ENCODE results near the gene ZSCAN22.

The ZSCAN22 gene

GRCh38 chr19:58311345-58311865, 15.4 kb upstream of the ZSCAN22 start:
- DNase-seq: no peak
- intact Hi-C loops (cut with DNase I): no loop called here

DNA sequence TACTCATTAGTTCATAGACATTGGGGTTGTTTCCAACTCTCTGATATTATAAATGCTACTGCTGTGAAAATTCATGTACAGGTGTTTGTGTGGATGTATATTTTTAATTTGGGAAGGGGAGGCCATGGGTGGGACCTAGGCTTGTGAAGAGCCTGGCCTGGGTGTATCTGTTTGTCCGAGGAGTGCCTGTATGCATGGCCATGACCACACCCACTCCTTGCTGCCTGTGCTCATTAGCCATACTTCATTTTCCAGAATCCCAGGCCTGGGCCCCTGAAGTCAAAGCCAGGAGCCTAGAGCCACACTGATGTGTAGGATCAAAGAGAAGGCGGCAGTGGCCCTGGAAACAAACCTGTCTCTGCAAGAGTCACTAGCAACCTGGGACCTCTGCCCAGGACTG, 11.2 kb upstream of the ZSCAN22 start:
- intact Hi-C loops (cut with DNase I): no loop called here
- DNase-seq: no peak

- intact Hi-C loops (cut with DNase I): no loop called here
- no peak for DNase-seq
Measured at GRCh38 chr19:58317476-58318072, 9.2 kb upstream of the ZSCAN22 start.

- intact Hi-C loops (cut with DNase I): no loop called here
- DNase-seq: no peak
Measured at GRCh38 chr19:58318297-58318696, 8.5 kb upstream of the ZSCAN22 start.

- no peak for DNase-seq
- intact Hi-C loops (cut with DNase I): no loop called here
Measured at GRCh38 chr19:58319241-58319640, 7.6 kb upstream of the ZSCAN22 start.

DNA sequence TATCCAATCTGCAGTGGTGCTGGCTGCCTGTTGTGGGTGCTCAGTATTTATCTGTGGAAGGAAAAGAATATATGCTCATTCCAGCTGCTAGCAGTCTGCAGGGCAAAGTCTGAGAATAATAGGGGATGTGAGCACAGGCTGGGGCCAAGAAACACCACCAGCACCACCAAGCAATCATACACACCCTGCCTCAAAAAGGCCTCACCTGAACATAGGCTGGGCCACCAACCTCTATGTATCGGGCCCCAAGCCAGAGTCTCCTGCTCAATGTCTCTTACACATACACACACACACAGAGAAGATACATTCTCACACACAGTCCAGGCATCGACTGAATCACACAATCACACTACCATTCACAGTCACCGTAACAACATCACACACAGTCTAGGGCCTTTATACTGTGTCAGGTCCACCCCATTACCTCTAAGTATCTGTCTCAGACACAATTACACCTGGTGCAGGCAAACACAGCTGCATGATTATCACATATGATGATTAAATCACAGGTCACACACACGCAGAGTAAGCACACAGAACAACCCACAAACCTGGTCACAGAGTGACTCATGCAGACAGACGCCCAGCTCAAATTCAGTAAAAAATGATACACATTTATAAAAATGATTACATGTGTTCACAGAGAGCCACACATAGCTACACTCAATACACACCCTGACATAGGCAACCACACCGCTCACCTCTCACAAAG, 1.3 kb upstream of the ZSCAN22 start:
- DNase-seq: peak in 1 of 42 donors; percentile 25

GRCh38 chr19:58326501-58326913, 287 bp upstream of the ZSCAN22 start:
- intact Hi-C loops (cut with DNase I): loop anchor here (2.0 kb wide), 2 partner anchors 22 to 54 kb away; partner anchors contain the start of genes ERVK3-1 and ZNF837
- peak in 1 of 42 donors; percentile 13 for DNase-seq

More for the DNA sequence above, 1.3 kb upstream of the ZSCAN22 start:
- intact Hi-C loops (cut with DNase I): loop anchor here (2.0 kb wide), 2 partner anchors 21 to 55 kb away; partner anchors contain the start of genes ERVK3-1 and ZNF837

- DNase-seq: no peak
Measured at GRCh38 chr19:58328999-58329398, 2.2 kb downstream of the ZSCAN22 start.

GRCh38 chr19:58330458-58330857, 3.7 kb downstream of the ZSCAN22 start:
- intact Hi-C loops (cut with DNase I): no loop called here
- peak in 30 of 42 donors; percentile 27 to 90 (median 61) for DNase-seq

More at GRCh38 chr19:58328999-58329398, 2.2 kb downstream of the ZSCAN22 start:
- intact Hi-C loops (cut with DNase I): no loop called here

DNA sequence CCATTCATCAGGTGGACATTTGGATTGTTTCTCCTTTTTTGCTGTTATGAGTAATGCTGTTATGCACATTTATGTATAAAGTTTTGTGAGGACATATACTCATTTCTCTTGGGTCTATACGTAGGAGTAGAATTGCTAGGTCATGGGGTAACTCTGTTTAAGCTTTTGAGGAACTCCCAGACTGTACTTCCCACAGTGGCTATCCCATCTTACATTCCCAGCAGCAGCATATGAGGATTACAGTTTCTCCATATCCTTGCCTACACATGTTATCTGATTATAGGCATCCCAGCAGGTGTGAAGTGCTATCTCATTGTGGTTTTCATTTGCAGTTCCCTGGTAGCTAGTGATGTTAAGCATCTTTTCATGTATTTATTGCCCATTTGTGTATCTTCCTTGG, 5.9 kb downstream of the ZSCAN22 start:
- intact Hi-C loops (cut with DNase I): no loop called here
- no peak for DNase-seq

GRCh38 chr19:58334691-58335249, 8.0 kb downstream of the ZSCAN22 start:
- DNase-seq: no peak
- intact Hi-C loops (cut with DNase I): no loop called here

- intact Hi-C loops (cut with DNase I): no loop called here
Measured at GRCh38 chr19:58335630-58336029, 8.8 kb downstream of the ZSCAN22 start.

GRCh38 chr19:58336216-58336615, 9.4 kb downstream of the ZSCAN22 start:
- intact Hi-C loops (cut with DNase I): no loop called here
- no peak for DNase-seq

More at GRCh38 chr19:58335630-58336029, 8.8 kb downstream of the ZSCAN22 start:
- no peak for DNase-seq

GRCh38 chr19:58336820-58337219, 10.0 kb downstream of the ZSCAN22 start:
- no peak for DNase-seq
- intact Hi-C loops (cut with DNase I): no loop called here

GRCh38 chr19:58338336-58338735, 11.5 kb downstream of the ZSCAN22 start:
- intact Hi-C loops (cut with DNase I): no loop called here
- DNase-seq: no peak

DNA sequence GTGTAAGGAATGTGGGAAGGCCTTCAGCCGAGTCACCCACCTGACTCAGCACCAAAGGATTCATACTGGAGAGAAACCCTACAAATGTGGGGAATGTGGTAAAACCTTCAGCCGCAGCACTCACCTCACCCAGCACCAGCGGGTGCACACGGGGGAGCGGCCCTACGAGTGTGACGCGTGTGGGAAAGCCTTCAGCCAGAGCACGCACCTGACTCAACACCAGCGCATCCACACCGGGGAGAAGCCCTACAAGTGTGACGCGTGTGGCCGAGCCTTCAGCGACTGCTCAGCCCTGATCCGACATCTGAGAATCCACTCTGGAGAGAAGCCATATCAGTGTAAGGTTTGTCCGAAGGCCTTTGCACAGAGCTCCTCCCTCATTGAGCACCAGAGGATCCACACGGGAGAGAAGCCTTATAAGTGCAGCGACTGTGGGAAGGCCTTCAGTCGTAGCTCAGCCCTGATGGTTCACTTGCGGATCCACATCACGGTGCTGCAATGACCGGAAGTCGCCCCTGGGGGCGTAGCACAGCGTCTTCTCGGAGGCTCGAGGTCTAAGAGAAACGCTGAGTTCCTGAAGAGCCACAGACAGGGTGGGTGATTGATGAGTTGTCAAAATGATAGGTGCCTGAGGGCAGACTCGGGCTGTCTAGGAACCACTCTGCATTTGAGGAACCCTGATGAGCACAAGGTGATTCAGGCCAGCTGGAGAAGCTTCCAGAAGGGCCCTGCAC, 12.2 kb downstream of the ZSCAN22 start:
- intact Hi-C loops (cut with DNase I): no loop called here

DNA sequence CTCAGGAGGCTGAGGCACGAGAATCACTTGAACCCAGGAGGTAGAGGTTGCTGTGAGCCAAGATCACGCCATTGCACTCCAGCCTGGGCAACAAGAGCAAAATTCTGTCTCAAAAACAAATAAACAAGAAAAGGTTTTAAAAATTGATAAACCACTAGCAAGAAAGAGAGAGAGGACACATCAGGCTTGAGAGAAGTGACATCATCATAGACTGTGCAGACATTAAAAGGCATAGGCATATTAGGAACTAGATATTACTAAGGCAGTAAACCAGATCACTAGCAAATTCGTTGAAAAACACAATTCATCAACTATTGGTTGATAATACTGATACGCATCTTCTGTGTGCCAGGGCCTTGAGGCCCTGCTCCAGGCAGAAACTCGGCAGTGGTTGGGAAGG, 18.8 kb downstream of the ZSCAN22 start:
- intact Hi-C loops (cut with DNase I): no loop called here
- no peak for DNase-seq

More for the DNA sequence above, 12.2 kb downstream of the ZSCAN22 start:
- DNase-seq: peak in 1 of 42 donors; percentile 26

DNA sequence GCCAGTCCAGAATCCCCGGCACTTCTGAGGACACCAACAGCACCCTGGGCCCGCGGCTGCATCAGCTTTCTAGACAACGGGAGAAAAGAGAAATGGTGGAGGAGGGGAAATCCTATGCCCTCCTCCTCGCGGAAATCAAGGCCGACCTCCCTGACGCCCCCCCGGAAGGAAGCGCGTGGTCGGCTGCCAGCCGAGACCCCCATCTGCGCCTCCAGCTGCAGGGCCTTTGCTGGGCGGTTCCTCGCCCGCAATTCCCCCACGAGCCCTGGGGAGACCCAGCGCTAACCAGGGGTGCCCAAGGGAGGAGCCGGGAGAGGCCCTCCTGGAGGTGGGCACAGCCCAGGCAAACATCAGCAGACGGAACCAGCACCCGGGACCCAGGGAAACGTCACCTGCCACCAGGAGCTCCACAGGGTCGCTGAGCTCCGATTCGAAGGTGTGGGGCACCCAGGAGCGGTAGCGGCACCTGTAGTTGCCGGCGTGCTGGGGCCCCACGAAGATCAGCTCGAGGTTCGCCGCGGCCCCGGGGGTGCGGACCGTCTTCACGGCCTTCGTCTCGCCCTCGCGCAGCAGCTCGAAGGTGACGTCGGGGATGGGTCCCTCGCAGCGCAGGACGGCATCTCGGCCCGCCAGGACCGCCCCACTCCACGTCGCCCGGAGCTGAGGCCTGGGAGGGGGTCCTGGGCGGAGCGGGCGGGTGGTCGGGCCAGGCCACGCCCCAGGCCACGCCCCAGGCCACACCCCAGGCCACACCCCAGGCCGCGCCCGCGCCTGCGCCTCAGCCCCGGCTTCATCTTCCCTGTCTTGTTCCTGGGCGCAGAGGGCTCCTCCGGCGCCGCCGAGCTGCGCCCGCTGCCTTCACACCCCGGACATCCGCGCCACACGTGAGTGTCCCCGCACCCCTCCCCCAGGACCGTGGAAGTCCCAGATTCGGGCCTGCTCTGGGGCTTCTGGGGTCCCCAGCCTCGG, 20.5 kb downstream of the ZSCAN22 start:
- intact Hi-C loops (cut with DNase I): no loop called here
- peak; percentile 46 to 90 (median 82) for DNase-seq
